Measurements from ENCODE around the gene FHL2.

The FHL2 gene

DNA sequence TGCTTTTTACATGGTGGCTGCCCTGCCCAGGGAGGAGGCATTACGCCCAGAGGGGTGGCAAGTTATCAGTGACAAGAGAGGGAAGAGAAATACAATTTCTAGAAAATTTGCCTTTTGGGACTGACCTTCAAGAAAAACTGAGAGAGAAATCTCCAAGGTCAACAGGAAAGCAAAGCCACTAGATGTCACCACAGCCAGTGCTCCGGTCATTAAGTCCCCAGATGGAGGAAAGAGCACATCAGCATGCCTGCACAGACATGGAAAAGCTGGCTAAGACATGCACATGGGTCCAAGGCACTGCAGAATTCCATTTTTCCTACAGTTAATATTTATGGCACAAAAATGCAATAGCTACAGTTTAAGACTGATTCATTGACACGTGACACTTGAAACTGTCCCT lies 21.0 kb downstream of the FHL2 start:
- DNase-seq, result no peak

DNA sequence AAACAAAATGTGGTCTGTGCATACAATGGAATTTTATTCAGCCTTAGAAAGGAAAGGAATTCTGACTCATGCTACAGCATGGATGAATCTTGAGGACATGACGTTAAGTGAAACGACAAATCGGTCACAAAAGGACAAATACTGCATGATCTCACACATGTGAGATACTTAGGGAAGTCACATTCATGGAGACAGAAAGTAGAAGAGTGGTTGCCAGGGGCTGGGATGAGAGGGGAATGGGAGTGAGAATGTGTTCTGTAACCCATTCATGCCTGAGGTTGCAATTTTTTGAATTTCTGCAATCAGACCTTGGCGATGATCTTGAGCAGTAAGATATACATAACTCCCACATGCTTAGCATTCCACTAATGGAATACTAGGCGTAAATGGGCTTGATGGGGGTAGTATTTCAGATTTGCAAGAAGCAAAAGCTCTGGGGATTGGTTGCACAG lies 22.0 kb downstream of the FHL2 start:
- DNase-seq, result no peak

DNA sequence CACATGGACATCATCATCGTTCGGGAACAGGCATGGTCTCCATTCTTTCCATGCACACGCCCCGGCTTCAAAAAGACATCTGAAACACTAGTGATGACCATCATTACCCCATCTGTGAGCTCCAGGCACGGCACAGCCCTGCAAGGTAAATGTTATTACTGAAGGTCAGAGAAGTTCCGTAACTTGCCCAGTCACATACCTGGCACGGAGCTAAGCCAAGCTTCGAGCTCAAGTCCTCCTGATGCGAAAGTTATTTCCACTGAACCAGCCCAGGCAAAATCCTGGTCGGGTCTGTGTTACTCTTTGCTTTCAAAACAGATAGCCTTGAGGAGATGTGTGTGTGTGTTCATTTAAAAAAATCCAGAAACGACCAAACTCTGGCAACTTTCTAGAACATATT lies 22.8 kb downstream of the FHL2 start:
- no peak for DNase-seq

GRCh38 chr2:105375001-105375561 lies 23.8 kb downstream of the FHL2 start:
- no peak for DNase-seq

DNA sequence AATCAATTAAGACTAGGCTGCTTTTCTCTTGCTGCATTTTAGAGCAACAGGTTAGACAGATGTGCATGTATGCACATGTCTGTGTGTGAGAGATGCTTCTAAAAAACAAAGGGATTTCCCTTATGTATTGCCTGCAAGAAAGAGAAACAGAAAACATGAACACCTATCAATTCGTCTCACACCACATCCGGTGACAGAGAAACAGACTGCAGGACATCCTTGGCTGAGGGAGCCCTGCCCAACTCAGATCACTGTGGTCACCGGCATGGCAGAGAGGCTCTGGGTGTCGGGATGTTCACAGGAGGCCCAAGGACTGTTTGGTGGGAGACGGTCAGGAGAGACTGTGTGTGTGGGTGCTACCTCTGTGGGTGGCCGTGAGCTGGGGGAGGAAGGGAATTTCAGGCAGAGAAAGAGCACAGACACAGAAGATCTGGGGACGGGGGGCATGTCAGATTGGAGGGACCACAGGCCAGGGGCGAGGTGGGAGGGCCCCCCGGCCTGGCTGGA lies 24.9 kb downstream of the FHL2 start:
- DNase-seq, result no peak

DNA sequence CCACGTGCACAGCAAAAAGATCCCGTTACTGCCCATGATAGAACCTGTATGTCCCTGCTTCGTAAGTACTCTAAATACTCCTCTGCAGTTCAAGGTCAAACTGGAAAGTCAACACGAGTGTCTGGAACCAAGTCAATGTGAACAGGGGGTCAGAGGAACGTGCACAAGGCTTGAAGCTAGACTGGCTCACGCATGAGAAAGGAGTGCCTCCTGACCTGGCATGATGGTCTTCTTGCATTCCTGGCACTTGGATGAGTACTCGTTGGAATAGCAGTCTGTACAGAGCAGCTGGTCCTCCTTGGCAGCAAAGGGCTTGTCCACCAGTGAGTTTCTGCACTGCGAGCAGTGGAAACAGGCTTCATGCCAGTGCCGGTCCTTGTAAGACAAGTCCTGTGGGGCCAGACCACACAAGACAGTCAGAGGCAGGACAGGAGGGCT lies 25.5 kb downstream of the FHL2 start:
- DNase-seq, result no peak

- no peak for DNase-seq
Measured at GRCh38 chr2:105371810-105372209, 27.0 kb downstream of the FHL2 start.

- no peak for DNase-seq
Measured at GRCh38 chr2:105371156-105371555, 27.7 kb downstream of the FHL2 start.

- peak; percentile 68 to 87 for DNase-seq
Measured at GRCh38 chr2:105369777-105370690, 28.8 kb downstream of the FHL2 start.

DNA sequence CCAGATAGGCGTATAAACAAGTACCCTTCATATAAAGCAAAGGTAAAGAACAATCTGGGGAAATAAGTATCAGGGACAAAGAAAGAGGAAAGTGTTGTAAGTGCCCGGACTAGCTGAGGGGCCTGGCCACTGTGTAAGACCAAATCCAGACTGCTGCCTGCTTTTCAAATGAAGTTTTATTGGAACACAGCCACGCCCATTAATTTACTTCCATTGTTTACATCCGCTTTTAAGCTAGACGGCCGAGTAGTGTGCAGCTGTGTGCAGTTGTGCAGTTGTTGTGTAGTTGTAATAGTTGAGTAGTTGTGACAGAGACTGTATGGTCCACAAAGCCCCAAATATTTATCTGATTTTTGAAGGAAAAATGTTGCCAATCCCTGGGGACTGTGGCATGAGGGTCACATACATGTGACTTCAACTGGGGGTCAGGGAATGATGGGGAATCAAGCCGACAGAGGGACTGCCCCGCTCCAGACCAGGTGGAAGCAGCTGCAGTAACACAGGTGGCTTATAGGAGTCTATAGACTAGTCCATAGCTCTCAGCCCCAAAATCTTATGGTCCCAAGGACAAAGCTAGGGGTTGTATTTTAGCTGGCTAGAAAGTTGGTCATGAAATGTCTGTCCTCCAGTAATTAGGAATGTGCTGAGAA lies 30.0 kb downstream of the FHL2 start:
- no peak for DNase-seq

DNA sequence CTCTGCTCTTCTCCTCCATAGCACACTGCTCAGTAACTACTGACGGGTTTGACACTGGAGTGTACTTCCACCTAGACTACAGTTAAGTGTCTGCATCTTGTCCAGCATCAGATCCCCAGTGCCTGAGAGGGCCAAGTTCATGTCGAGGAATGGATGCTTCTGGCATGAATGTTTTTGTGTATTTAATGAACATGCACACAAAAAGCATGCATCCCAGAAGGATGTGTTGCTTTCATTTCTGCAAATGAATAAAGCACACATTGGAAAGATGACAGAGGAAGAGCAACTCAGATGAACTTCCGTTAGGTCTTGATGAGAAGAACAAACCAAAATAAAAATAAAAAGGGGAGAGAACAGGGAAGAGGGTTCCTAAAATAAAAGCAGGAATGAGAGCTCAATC lies 33.6 kb downstream of the FHL2 start:
- no peak for DNase-seq

DNA sequence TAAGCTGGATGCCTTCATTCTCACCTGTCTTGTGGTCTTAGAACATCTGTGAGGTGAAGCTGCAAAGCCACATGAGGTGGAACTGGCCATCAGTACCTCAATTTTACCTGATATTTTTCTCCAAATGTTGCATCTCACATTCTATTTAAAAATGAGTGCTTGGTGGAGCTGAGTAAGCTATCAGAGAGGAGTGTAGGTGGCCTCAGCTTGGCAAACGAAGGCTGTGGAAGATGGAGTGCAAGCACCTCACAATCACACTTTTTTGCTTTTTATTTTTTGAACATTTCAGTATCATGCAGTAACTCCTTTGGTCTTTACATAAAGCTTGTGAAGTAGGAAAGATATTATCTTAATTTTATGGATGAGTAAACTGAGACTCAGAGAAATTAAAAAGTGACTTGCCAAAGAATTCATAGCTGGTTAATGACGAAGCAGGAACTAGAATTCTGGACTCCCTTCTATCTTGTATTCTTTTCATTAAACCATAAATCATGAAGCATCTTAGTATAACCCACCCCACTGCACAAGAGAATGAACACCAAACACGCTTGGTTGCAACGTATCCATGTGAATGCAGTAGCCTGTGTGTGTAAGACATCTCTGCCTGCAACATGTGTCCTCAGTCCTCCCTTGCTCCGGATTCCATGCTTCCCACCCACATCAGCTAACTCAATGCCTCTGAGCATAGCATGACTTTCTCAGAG lies 34.3 kb downstream of the FHL2 start:
- no peak for DNase-seq

DNA sequence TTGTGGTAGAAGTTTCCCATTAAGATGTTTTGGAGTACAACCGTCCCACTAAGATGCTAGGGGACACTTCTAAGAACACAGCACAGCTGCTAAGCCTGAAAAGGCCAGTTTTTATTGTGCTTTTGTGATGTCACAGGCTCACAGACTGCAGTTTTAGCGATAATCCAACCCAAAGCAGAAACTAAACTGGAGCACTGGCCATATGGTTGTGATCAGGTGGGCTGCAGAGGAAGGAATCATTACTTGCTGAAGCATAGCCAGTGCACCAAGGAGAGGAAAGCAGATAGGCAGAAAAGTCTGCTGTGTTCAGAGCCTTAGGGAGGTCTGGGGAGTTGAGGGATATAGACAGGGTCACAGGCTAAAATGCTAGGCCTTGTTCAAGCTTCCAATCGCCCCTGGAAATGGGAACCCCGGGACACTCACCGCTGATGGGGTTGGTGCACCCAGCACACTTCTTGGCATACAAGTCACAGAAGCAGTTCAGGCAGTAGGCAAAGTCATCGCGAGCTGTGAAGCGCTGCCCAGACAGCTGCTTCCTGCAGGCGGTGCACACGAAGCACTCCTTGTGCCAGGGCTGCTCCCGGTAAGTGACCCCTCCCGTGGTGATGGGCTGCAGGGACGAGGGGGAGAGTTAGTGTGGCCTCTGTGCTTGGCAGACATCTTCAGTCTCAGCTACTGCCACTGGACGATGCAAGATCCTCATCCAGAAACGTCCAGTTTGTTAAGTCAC lies 35.8 kb downstream of the FHL2 start:
- DNase-seq, result no peak

DNA sequence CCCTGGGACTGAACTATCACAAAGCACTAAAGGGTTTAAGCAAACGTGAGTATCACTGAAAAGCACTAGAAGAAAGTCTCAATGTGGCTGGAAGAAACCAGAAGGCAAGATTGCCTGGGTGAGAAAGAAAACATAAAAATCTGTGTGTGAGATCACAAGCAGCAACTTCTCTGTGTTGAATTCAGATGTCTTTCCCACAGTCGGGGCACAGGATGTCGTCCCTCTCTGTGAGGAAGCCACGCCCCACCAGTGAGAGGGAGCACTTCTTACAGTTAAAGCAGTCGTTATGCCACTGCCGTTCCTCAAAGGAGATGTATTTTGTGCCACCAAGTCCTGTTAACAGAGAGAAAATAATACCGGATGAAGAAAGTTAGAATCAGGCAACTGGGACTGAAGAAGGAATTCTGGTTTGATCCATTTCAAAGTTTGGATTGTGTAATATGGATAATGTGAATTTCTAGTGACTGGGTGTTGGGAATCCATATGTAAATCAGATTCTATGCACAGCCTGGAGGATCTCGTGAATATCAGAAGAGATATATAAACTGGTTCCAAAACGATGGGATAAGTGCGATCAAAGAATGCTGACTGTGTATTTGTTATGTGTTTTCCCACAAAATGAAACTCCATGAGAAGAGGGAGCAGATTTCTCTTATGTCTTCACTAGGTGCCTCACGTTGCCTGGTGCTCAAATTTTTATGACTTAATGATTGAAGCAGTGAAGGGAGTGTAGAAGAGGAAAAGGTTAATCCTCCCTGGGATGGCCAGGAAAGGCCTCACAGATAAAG lies 37.6 kb downstream of the FHL2 start:
- DNase-seq, result no peak

DNA sequence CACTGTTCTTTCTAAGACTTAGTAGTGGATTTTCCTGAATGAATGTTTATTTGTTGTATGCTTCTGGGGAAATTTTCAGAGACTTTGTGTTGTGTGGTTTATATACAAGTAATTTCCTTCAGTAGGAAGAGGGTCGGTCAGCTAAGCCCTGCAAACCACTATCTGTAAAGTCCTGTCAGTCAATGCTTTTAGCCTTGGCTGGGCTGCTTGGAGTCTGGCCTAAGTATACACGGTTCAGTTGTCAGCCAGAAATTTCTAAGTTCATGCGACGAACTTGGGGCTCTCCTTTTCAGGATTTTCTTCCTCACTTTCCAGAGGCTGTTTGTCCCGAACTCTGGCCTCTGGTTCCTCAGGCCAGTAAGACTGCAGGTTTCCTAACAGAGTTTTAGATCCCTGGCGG lies 40.3 kb downstream of the FHL2 start:
- no peak for DNase-seq

- DNase-seq, result no peak
Measured at GRCh38 chr2:105357122-105357521, 41.7 kb downstream of the FHL2 start.

DNA sequence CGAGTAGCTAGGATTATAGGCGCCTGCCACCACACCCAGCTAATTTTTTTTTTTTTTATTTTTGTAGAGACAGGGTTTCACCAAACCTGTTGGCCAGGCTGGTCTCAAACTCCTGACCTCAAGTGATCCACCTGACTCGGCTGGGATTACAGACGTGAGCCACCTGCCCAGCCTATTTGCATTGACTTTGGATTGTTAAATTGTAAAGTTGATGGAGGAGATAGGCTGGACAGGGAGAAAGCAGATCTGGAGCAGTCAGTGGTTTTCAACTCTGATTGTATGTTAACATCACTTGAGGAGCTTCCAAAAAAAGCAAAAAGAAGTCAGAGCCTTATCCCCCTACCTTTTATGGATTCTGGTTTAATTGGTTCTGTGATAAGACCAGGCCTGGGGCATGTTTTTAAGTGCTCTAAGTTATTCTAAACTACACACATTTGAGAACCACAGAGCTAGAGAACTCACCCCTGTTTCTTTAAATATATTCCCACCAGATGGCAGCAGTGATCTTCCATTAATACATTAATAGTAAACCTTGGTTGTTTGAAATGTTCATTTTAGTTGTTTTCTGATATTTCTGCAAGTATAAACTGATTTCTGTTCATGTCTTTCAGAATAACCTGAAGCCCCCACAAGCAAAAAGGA lies 54.0 kb downstream of the FHL2 start:
- peak in 1 of 2 donors; percentile 46 for DNase-seq

DNA sequence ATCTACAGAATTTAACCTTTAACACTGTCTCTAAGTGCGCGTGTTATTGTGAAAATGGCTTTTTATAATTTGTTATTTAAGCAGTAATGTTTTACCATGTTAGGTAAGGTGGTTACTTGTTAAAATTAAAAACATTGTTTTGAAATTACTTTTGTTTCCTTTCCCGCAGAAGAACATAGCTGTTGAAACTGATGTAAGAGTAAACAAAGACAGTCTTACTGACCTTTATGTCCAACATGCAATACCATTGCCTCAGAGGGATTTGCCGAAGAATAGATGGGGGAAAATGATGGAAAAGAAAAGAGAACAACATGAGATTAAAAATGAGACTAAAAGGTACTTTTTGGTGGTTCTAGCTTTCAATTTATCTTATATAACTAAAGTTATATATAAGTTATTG lies 59.4 kb downstream of the FHL2 start:
- no peak for DNase-seq

DNA sequence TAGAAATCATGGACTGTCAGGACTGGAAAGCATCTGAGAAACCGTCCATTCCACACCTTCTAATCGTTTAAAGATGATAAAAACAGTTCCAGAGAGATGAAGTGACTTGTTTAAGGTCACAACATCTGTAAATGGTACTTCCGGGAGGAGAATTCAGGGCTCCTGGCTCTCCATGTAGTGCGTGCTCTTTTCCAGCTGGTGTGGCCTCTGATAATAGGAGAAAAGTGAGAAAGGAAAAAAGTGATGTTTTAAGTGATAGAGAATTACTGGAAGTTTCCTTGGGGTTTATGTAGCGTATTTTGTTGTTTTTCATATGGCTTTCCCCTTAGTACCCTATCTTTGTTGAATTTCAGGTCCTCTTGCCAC lies 60.8 kb downstream of the FHL2 start:
- DNase-seq, result no peak

- peak; percentile 85 to 93 for DNase-seq
Measured at GRCh38 chr2:105337122-105338019, 61.5 kb downstream of the FHL2 start, which contains the start of gene C2orf49. TSS of gene C2orf49 (plus strand) at chr2:105337540. CDS start at chr2:105337588, 48 bp downstream.
